VCaP (cell line): Measurements from ENCODE around the gene DENND11.

ENCODE experiments used
- H3K27ac ChIP-seq: fragments of 450-650 bp; 2 replicates; pipeline ENCODE4 v1.5.1; 2017
- CTCF ChIP-seq: fragments of 450-650 bp; conservative IDR thresholded peaks from 2 replicates; pipeline ENCODE4 v1.5.1; 2017; ENCODE audit warnings: mild to moderate bottlenecking, moderate library complexity

The DENND11 gene

GRCh38 chr7:141706239-141707064, 4.5 kb upstream of the DENND11 start:
- no peak for TF ChIP-seq CTCF
- H3K27ac ChIP-seq: no peak overlapping the region

- H3K27ac ChIP-seq: peak overlapping the region; percentile 41; the same call in 1 of the 2 replicates
- no peak for TF ChIP-seq CTCF
Observed at GRCh38 chr7:141704741-141705140, 2.8 kb upstream of the DENND11 start.

GRCh38 chr7:141704112-141704511, 2.1 kb upstream of the DENND11 start:
- no peak for TF ChIP-seq CTCF
- peak overlapping the region; percentile 92; the same call in 1 of the 2 replicates for H3K27ac ChIP-seq

GRCh38 chr7:141702892-141703291, 926 bp upstream of the DENND11 start:
- peak overlapping the region; percentile 92 for H3K27ac ChIP-seq
- TF ChIP-seq CTCF: no peak

GRCh38 chr7:141701489-141702046, 398 bp downstream of the DENND11 start:
- TF ChIP-seq CTCF: no peak
- H3K27ac ChIP-seq: peak overlapping the region; percentile 92

GRCh38 chr7:141700848-141701371, 1.1 kb downstream of the DENND11 start:
- no peak for TF ChIP-seq CTCF
- peak overlapping the region; percentile 92 for H3K27ac ChIP-seq

GRCh38 chr7:141700296-141700847, 1.6 kb downstream of the DENND11 start:
- no peak for TF ChIP-seq CTCF
- H3K27ac ChIP-seq: peak overlapping the region; percentile 92
